ENCODE measurements around the gene ATXN3.

The ATXN3 gene

DNA sequence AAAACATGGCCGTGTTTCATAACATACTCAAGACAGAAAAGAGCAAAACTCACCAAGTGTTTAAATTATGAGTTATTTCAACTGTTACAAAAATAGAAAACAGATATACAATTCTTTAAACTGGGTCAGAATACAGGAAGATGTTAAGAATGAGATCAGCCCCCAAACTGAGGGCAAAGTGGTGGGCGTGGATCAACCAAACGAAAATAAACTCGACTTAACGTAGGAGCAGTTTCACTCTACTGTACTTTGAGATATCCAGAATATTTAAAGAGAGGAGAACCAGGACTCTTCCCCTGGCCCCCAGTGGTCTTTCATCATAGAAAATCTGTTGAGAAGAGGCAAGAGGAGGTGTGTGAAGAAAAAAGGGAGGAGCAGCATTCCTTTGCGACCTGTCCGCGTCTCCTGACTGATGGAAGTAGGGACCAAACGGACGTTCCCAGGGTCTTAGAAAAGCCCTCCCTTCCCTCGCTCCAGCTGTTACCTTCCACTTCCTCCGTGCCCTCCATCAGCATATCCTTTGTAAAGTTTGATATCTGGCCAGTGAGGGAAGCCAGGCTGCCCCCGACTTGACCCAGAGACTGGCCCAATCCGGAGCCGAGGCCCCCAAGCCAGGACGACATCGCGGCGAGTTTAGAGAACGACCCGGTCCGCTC lies 67.2 kb downstream of the ATXN3 start:
- H3K27ac ChIP-seq = peak overlapping the region; percentile 91

DNA sequence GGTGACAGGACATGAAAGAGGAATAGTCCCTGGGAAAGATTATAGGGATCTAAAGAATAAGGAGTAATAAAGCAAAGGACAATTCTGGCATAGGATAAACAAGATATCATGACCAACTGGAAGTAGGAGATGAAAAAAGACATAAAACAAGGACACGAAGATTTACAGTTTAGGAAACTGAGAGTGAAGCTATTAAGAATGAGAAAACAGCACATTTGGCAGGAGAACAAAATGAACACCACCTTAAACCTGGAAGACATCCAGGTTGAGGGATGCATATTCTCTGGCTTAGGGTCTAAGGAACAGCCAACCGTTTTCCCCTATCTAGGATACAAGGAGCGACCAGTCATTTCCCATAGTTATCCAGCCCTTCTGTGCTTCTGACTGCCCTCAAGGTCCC lies 68.4 kb downstream of the ATXN3 start:
- H3K27ac ChIP-seq = no peak overlapping the region
- peak overlapping the region; percentile 95; the same call in 1 of the 2 replicates for H3K9ac ChIP-seq
- H3K4me3 ChIP-seq = peak overlapping the region; percentile 93
- H4K20me1 ChIP-seq = peaks cover 66% of the 10 kb centered on the region
- H3K9me3 ChIP-seq = no peaks in the 10 kb centered on the region
- peak overlapping the region; percentile 93 for H3K4me2 ChIP-seq
- H3K4me1 ChIP-seq = peaks cover 33% of the 10 kb centered on the region
- H3K36me3 ChIP-seq = peaks cover 35% of the 10 kb centered on the region
- H3K27me3 ChIP-seq = no peaks in the 10 kb centered on the region
- TF ChIP-seq Cebpa-rat (IDR thresholded peaks at IDR 0.05) = no peak

More for the DNA sequence above, 67.2 kb downstream of the ATXN3 start:
- no peaks in the 10 kb centered on the region for H3K9me3 ChIP-seq
- H3K27me3 ChIP-seq = no peaks in the 10 kb centered on the region
- no peak for TF ChIP-seq Cebpa-rat (IDR thresholded peaks at IDR 0.05)
- H3K4me3 ChIP-seq = peak overlapping the region; percentile 93
- peak overlapping the region; percentile 93 for H3K4me2 ChIP-seq
- H3K4me1 ChIP-seq = peaks cover 33% of the 10 kb centered on the region
- peaks cover 54% of the 10 kb centered on the region for H4K20me1 ChIP-seq
- peak overlapping the region; percentile 95 for H3K9ac ChIP-seq
- peaks cover 30% of the 10 kb centered on the region for H3K36me3 ChIP-seq

DNA sequence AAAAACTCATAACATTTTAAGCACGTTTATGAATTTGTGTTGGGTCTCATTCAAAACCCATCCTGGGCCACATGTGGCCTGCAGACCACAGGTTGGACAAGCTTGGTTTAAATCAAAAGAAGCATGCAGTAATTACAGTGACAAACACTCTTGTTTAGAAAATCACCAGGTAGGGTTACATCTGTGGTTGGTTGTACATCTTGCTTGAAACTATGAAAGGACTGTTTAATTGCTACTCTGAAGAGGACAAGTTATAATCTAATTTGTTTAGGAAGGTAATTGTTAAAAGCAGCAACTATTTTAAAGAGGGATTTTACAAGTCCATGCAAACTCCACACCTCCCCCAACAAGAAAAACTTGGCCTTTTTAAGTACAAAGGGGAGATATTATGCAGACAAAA lies 70.5 kb downstream of the ATXN3 start:
- TF ChIP-seq Cebpa-rat (IDR thresholded peaks at IDR 0.05) = no peak
- Histone ChIP-seq H3K4me3 (no peak overlapping the region), H3K27ac (no peak overlapping the region), H3K4me1 (peaks cover 29% of the 10 kb centered on the region), H3K9ac (no peak overlapping the region), H3K9me3 (no peaks in the 10 kb centered on the region), H3K4me2 (no peak overlapping the region), H3K27me3 (no peaks in the 10 kb centered on the region), H3K36me3 (peaks cover 54% of the 10 kb centered on the region), H4K20me1 (peaks cover 74% of the 10 kb centered on the region)

DNA sequence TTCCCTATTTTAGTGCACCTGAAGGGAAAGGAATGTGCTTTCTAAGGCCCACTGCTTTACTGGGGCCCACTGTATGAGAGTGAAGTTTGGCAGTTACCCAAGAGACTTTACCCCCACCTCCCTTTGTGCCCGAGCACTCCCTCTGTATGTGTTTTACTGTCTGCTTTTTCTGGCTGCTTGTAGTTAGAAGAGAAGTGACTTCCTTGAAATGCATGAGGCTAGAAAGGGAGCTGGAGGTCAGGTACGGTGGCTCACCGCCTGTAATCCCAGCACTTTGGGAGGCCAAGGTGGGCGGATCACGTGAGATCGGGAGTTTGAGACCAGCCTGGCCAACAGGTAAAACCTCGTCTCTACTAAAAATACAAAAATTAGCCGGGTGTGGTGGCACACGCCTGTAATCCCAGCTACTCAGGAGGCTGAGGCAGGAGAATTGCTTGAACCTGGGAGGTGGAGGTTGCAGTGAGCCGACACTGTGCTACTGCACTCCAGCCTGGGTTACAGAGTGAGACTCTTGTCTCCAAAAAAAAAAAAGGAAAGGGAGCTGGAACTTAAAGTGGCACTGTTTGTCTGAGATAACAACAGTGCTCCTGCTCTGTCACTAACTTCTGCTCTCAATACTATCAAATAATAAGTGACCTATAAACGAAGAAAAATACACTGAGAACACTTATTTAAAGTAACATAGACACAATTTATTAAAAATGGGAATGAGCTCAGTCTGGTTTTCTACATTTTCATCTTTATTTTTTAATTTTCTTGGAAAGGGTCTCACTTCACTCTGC lies 72.3 kb downstream of the ATXN3 start:
- H3K27ac ChIP-seq = no peak overlapping the region
- H3K36me3 ChIP-seq = peaks cover 72% of the 10 kb centered on the region
- no peak overlapping the region for H3K4me3 ChIP-seq
- no peak overlapping the region for H3K4me2 ChIP-seq
- H3K9me3 ChIP-seq = no peaks in the 10 kb centered on the region
- TF ChIP-seq Cebpa-rat (IDR thresholded peaks at IDR 0.05) = no peak
- H3K27me3 ChIP-seq = no peaks in the 10 kb centered on the region
- peaks cover 70% of the 10 kb centered on the region for H4K20me1 ChIP-seq
- H3K4me1 ChIP-seq = peaks cover 24% of the 10 kb centered on the region
- H3K9ac ChIP-seq = no peak overlapping the region

DNA sequence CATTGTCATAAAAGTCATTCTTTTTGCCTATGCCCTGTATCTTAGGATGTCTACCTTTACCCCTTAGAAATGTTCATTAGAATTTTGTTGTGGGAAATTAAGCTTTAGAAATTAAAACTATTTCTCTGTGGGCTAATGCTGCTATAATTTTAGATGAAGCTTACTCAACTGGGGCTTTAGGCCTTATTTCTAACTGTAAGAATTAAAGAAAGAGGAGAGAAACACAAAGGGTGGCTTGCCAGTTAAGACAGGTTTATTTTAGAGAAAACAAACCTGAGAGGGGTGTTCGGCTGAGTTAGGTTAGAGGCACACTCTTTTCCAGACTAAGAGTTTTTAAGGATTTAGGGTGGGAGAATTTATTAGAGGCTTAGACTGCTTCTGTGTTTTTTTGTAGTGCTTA lies 72.9 kb downstream of the ATXN3 start:
- Histone ChIP-seq H3K4me1 (peaks cover 20% of the 10 kb centered on the region), H3K4me3 (no peak overlapping the region), H3K27me3 (no peaks in the 10 kb centered on the region), H4K20me1 (peaks cover 66% of the 10 kb centered on the region), H3K36me3 (peaks cover 75% of the 10 kb centered on the region), H3K4me2 (no peak overlapping the region), H3K9ac (no peak overlapping the region), H3K9me3 (no peaks in the 10 kb centered on the region), H3K27ac (no peak overlapping the region)
- TF ChIP-seq Cebpa-rat (IDR thresholded peaks at IDR 0.05) = no peak

DNA sequence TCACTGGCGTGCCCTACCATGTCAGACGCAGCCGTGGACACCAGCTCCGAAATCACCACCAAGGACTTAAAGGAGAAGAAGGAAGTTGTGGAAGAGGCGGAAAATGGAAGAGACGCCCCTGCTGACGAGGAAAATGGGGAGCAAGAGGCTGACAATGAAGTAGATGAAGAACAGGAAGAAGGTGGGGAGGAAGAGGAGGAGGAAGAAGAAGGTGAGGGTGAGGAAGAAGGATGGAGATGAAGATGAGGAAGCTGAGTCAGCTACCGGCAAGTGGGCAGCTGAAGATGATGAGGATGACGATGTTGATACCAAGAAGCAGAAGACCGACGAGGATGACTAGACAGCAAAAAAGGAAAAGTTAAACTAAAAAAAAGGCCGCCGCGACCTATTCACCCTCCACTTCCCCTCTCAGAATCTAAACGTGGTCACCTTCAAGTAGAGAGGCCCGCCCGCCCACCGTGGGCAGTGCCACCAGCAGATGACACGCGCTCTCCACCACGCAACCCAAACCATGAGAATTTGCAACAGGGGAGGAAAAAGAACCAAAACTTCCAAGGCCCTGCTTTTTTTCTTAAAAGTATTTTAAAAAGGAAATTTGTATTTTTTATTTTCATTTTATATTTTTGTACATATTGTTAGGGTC lies 79.7 kb downstream of the ATXN3 start:
- H4K20me1 ChIP-seq = peaks cover 51% of the 10 kb centered on the region; the same call in 1 of the 2 replicates
- H3K27me3 ChIP-seq = no peaks in the 10 kb centered on the region
- H3K4me3 ChIP-seq = no peak overlapping the region
- H3K9ac ChIP-seq = no peak overlapping the region
- H3K4me2 ChIP-seq = no peak overlapping the region
- no peaks in the 10 kb centered on the region for H3K4me1 ChIP-seq
- no peak overlapping the region for H3K27ac ChIP-seq
- no peaks in the 10 kb centered on the region for H3K9me3 ChIP-seq
- TF ChIP-seq Cebpa-rat (IDR thresholded peaks at IDR 0.05) = no peak
- H3K36me3 ChIP-seq = peaks cover 84% of the 10 kb centered on the region

DNA sequence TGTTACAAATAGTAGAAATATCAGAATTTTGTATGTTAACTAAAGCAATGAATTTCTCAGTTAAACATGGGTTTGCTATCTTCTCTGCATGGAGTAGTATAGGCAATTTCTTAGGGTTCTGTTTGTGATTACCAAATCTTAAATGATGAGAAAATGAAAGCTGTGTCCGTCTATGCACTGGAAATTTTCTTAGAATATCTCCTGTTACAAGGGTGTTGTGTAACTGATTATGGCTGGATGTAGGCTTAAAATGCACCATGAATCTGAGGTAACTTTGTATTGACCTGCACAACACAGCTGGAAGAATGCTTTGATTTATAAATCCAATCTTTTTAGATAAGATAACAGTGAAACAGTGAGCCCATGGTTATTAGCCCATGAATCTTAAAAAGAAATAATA lies 84.3 kb downstream of the ATXN3 start:
- no peaks in the 10 kb centered on the region for H3K4me1 ChIP-seq
- H4K20me1 ChIP-seq = peaks cover 56% of the 10 kb centered on the region; the same call in 1 of the 2 replicates
- H3K4me2 ChIP-seq = no peak overlapping the region
- TF ChIP-seq Cebpa-rat (IDR thresholded peaks at IDR 0.05) = no peak
- peaks cover 80% of the 10 kb centered on the region for H3K36me3 ChIP-seq
- no peaks in the 10 kb centered on the region for H3K27me3 ChIP-seq
- H3K27ac ChIP-seq = no peak overlapping the region
- H3K9ac ChIP-seq = no peak overlapping the region
- H3K9me3 ChIP-seq = no peaks in the 10 kb centered on the region
- H3K4me3 ChIP-seq = no peak overlapping the region

DNA sequence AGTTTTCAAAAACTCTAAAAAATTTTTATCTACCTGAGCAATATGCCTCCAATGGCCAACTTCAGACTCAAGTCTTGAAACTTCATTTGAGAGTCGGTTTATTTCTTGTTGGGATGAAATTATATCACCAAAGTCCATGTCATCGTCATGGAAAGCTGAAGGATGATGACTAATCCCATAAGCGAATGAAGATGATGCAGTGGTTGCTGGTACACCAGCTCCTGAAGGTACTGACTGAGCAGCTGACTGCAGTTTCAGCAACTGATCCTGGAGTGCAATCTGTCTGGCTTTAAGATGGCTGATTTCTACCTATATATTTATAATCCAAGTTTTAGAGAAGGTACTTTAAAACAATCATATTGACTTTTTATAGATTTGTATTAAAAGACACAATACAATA lies 84.9 kb downstream of the ATXN3 start:
- Histone ChIP-seq H3K4me2 (no peak overlapping the region), H3K4me3 (no peak overlapping the region), H4K20me1 (peaks cover 50% of the 10 kb centered on the region; the same call in 1 of the 2 replicates), H3K36me3 (peaks cover 79% of the 10 kb centered on the region), H3K4me1 (no peaks in the 10 kb centered on the region), H3K27me3 (no peaks in the 10 kb centered on the region), H3K9me3 (no peaks in the 10 kb centered on the region), H3K27ac (no peak overlapping the region), H3K9ac (no peak overlapping the region)
- no peak for TF ChIP-seq Cebpa-rat (IDR thresholded peaks at IDR 0.05)

DNA sequence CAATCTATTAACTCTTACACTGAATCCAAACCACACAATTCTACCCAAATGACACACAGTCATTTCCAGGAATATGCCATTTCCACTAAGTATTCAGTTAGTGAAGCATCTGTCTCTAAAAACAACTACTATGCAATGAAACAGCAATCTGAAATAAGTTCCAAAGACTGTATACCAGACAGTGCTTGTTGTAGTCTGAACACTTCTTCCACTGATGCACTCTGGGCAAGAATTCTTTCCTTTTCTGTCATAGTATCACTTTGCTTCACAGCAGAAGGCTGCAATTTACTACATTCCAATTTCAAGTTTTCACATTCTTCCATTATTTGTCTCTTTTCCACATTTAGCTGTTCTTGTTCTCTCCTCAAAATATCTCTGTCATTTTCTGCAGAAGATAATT lies 92.3 kb downstream of the ATXN3 start:
- Histone ChIP-seq H3K4me1 (no peaks in the 10 kb centered on the region), H3K27ac (no peak overlapping the region), H3K9ac (no peak overlapping the region), H3K4me3 (no peak overlapping the region), H3K27me3 (no peaks in the 10 kb centered on the region), H3K9me3 (no peaks in the 10 kb centered on the region), H4K20me1 (peaks cover 29% of the 10 kb centered on the region; the same call in 1 of the 2 replicates), H3K4me2 (no peak overlapping the region), H3K36me3 (peaks cover 88% of the 10 kb centered on the region)
- TF ChIP-seq Cebpa-rat (IDR thresholded peaks at IDR 0.05) = no peak
